Measurements from ENCODE around the gene PSMA2.

The PSMA2 gene

DNA sequence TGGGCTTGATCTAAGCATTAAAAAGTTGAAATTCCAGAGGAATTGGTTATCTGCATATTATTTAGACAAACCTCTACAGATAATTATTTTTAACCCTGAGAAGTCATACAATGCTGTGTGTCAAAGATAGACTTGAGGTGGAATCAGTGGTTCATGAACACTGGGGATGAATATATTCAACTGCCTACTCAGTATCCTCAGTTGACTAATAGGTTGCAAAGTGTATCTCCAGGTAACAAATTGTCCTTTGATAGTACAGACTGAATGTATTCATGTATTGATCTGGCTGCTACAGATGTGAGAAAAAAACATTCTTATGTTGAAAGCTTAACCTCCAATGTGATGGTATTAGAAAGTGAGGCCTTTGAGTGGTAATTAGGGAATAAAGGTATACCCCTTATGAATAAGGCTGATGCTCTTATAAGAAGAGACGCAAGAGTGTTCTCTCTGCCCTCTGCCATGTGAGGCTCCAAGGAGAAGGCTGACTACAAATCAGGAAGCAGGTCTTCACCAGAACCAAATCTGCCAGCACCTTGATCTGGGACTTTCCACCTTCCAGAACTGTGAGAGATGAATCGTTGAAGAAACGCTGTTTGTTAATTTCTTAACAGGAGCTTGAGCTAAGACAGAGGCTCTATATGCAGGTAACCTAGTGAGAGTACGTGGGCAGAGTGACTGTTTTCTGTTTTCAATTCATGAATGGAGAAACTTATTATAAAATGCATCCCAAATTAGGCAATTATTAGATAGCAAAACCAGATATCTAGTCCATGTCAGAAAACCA is 7.7 kb upstream of the PSMA2 start:
- DNase-seq = peak; percentile 15

GRCh38 chr7:42935861-42936260 is 3.9 kb upstream of the PSMA2 start:
- no peak for DNase-seq

GRCh38 chr7:42934291-42934690 is 2.3 kb upstream of the PSMA2 start:
- DNase-seq = no peak

DNA sequence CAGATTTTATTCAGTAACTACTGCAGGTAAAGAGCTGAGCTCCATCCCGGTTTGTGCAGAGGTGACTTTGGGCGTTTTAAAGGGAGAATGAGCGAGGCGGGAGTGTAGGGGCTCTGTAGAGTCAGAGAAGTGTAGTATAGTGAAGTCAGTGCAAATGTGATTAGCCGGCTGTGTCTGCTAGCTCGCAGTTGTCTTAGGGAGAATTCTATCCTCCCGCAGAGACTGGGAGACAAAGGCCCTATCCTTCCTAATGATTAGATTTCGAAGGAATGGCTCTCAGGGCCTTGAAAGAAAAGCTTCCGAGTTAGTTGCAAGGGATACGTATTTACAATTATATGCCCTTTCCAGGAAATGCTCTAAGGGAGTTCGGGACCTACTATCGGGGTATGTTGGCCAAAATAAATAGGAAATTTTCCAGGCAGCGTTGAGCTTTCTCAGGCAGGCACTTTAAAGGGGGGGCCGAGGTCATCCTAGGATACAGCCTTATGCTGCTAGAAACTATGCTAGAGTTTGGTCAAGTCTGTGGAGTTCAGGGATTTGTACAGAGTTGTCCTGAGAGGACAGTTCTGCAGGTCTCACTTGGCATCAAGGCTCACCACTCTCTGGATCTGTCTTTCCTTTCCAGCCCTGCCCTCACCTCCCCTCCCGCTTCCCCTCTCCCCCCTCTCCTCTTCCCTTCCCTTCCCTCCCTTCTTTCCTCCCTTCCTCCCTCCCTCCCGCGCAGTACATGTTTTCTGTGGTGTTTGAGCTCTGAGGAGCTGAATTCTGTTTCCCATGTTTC is 1.0 kb upstream of the PSMA2 start:
- no peak for DNase-seq

DNA sequence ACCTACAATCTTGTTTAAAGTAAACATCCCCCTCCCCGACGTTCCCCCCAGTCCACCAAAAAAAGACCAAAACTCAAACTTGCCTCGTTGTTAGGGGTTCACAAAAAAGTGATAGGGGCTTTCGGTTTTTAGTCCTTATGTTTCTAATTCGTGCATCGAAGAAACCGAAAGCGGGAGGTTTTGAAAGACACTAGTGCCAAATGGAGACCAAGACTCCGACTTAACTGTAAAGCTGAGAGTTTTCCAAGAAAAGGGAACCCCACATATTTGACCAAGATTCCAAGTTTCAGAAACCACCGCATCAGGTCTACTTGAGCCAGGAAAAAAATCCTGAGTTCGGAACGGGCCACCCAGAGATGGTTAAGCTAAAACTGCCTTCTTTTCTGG is 534 bp downstream of the PSMA2 start:
- DNase-seq = no peak

DNA sequence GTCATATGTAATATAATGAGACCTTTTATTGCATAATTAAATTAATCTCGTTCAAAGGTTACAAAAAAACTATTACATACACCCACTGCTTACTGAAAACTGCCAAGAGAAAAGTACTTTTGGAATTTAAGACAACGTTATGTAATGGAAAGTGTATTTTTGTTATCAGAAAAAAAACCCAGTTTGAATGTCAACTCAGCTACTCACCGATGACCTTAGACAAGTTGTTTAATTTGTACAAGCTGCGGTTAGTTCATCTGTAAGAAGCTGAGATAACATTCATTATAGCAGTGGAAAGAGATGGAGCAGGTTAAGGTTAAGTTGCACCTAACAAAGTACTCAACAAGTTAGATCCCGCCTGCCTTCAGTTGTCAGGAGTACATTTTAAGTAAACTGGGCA is 1.1 kb downstream of the PSMA2 start:
- DNase-seq = no peak

GRCh38 chr7:42929449-42929848 is 2.5 kb downstream of the PSMA2 start:
- DNase-seq = no peak

GRCh38 chr7:42928754-42929153 is 3.2 kb downstream of the PSMA2 start:
- no peak for DNase-seq

GRCh38 chr7:42926204-42926603 is 5.8 kb downstream of the PSMA2 start:
- no peak for DNase-seq

GRCh38 chr7:42925630-42926029 is 6.3 kb downstream of the PSMA2 start:
- no peak for DNase-seq

DNA sequence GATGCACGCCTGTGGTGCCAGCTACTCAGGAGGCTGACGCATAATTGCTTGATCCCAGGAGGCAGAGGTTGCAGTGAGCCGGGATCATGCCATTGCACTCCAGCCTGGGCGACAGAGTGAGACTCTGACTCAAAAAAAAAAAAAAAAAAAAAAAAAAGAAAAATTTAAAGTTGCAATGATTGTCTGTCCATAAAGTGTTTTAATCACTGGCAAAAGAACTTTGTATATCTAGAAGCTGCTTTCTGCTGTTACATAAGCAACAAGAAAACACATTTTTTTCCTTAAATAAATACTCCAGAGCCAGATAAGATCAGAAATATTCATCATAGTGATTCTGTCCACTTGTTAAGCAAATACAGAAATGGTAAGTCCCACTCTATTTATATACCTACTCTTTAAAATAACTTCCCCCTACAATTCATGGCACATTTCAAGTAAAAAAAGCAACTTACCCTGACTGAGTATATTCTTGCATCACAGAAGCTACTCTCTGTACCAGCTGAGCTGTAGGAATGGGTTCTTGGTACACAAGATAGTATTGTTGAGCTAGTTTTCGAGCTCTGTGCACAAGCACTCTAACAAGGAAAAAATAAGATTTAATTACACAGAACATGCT is 7.6 kb downstream of the PSMA2 start:
- DNase-seq = no peak

GRCh38 chr7:42922017-42922753 is 9.8 kb downstream of the PSMA2 start:
- no peak for DNase-seq

DNA sequence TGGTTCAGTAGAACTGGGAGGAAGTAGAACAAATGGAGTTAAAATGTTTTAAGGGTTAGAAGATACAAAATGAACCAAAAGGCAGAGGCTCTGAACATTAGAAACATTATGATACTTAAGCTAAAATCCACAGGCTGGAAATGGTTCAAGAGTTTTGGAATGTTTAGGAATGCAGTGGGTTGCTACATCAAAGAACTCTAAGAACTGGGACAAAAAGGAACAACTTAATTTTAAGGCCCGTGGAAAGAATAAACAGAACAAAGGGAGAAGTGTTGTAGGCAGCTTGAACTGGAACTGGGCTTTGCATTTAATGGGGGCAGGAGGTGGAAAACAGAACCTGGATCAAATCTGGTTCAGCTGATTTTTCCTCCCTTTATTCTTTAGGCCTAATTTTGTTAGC is 16.6 kb downstream of the PSMA2 start:
- no peak for DNase-seq

GRCh38 chr7:42914421-42915045 is 17.4 kb downstream of the PSMA2 start:
- DNase-seq = no peak

GRCh38 chr7:42914009-42914408 is 18.0 kb downstream of the PSMA2 start:
- no peak for DNase-seq

GRCh38 chr7:42913591-42913990 is 18.4 kb downstream of the PSMA2 start:
- DNase-seq = no peak

GRCh38 chr7:42911454-42912447 is 20.2 kb downstream of the PSMA2 start, which contains the start of gene C7orf25:
C7orf25 (minus strand) TSS chr7:42912070; CDS start chr7:42910900, 1,170 bp downstream.
- DNase-seq = peak; percentile 97

DNA sequence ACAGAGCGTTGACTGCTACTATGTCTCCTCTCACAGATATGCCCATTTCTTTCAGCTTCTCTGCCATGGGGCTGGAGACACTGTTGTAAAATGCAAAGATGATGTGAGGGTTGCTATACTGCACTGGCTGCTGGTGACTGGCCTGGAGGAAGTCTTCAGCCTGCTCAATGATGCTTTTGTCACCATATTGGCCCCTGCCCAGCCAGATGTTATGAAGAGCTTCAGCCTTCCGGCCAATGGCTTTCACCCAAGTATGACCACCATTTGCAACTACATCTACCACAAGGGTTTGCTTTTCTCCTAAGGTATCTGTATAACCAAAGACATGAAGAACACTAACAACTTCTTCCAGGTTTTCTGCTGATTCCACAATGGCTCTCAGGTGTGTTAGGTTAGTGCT is 21.7 kb downstream of the PSMA2 start:
- no peak for DNase-seq

DNA sequence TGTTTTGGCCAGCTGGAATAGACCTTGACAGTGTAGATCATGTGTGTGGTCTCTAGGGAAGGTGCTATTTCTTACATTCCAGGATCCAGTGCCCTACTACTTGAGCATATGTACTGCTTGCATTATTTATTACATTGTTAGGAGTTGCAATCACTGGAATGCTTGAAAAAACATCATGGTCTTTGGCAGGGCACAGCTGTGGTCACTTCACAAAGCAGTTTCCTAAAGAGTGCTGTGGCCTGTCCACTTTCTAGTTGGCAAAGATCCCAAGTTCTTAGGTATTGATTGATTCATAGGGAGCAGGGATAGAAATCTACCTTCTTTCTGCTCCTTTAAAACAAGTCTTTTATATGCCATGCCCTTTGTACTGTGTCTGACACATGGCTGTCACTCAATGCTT is 24.7 kb downstream of the PSMA2 start:
- DNase-seq = no peak

DNA sequence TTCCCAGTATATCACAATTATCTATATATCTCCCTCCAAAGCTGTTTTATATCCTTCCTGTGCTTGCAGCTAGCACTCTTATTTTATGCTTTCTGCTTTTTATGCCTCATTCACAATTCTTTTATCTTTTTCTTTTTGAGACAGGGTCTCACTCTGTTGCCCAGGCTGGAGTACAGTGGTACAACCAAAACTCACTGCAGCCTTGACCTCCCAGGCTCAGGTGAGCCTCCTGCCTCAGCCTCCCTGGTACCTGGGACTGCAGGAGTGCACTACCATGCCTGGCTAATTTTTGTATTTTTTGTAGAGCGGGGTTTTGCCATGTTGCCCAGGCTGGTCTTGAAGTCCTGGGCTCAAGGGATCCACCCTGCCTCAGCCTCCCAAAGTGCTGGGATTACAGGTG is 25.8 kb downstream of the PSMA2 start:
- DNase-seq = no peak

DNA sequence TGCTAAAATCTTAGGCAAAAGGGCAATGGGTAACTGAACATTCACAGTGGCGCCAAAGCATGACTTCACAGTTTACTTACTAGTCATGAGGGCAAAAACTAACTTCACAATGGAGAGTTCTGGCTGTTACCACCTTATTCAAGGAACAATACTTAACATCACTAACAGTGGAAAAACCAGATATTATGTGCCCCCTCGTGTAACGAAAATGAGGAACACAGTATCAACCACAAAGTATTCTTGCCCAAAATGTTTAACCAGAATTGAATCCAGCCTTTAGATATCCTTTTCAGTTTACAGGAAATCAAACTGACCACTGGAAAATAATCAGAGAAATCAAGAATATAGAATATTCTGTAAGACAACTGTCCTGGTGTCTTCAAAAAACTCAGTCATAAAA is 29.6 kb downstream of the PSMA2 start:
- no peak for DNase-seq

Measured in stimulated activated CD4-positive, alpha-beta T cell treated with anti-CD3 and anti-CD28 coated beads, Interleukin-15, amount 100 ng/mL, for 24 hours (primary cell).